ENCODE measurements around the gene OR6B2. TPM values are rescaled to one million over a fixed set of nuclear protein-coding genes. Genes with fewer than 3 reads are reported as not detected.

Gene OR6B2
- total RNA-seq, 4 donors from 2014 or later: not detected

DNA sequence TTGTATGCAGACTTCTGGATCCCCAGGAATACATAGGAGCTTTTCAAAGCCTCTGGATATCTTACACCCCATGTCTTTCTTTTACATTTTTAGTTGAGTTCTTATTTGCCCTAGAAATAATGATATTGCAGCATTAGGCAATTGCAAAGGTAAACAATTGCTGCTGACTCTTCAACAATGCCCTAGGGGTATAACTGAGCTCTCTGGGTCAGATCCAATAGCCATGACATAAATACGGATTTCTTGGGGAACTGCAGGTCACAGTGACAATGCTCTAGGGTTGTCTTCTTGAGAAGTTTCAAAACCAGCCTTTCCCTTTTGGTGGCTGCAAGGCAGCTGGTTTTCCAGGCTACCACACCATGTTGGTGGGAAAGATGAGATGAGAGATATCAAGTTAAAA is 39.6 kb upstream of the OR6B2 start:
- WGBS, 2 donors: 0 to 30% methylated on average over 1 of the region's 1 CpG
- no peaks in the 10 kb centered on the region for H3K36me3 ChIP-seq
- H3K27me3 ChIP-seq: peaks cover 0 to 28% (median 0%) of the 10 kb centered on the region in 4 donors
- no peaks in the 10 kb centered on the region for H3K4me1 ChIP-seq
- no peak overlapping the region for H3K27ac ChIP-seq
- H3K4me3 ChIP-seq: no peak overlapping the region
- no peak for DNase-seq
- intact Hi-C loops (cut with DNase I): no loop called here
- TF ChIP-seq POLR2A (IDR thresholded peaks at IDR 0.05): no peak
- TF ChIP-seq, protein P1, sequence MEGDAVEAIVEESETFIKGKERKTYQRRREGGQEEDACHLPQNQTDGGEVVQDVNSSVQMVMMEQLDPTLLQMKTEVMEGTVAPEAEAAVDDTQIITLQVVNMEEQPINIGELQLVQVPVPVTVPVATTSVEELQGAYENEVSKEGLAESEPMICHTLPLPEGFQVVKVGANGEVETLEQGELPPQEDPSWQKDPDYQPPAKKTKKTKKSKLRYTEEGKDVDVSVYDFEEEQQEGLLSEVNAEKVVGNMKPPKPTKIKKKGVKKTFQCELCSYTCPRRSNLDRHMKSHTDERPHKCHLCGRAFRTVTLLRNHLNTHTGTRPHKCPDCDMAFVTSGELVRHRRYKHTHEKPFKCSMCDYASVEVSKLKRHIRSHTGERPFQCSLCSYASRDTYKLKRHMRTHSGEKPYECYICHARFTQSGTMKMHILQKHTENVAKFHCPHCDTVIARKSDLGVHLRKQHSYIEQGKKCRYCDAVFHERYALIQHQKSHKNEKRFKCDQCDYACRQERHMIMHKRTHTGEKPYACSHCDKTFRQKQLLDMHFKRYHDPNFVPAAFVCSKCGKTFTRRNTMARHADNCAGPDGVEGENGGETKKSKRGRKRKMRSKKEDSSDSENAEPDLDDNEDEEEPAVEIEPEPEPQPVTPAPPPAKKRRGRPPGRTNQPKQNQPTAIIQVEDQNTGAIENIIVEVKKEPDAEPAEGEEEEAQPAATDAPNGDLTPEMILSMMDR (IDR thresholded peaks at IDR 0.05): no peak
- no peaks in the 10 kb centered on the region for H3K9me3 ChIP-seq

- TF ChIP-seq POLR2A (IDR thresholded peaks at IDR 0.05): no peak
- TF ChIP-seq, protein P1 (IDR thresholded peaks at IDR 0.05): no peak
- H3K27ac ChIP-seq: no peak overlapping the region
- H3K27me3 ChIP-seq: peaks cover 0 to 23% (median 0%) of the 10 kb centered on the region in 4 donors
- H3K9me3 ChIP-seq: no peaks in the 10 kb centered on the region
- WGBS, 2 donors: 95 to 96% methylated on average over 1 of the region's 1 CpG
- DNase-seq: no peak
- no peak overlapping the region for H3K4me3 ChIP-seq
- no peaks in the 10 kb centered on the region for H3K4me1 ChIP-seq
- intact Hi-C loops (cut with DNase I): no loop called here
- H3K36me3 ChIP-seq: no peaks in the 10 kb centered on the region
These were observed 38.0 kb upstream of the OR6B2 start for GRCh38 chr2:240068193-240068592.

- H3K36me3 ChIP-seq: no peaks in the 10 kb centered on the region
- intact Hi-C loops (cut with DNase I): no loop called here
- WGBS, 2 donors: 57 to 69% methylated on average over 5 of the region's 5 CpGs
- no peak for DNase-seq
- no peak overlapping the region for H3K27ac ChIP-seq
- TF ChIP-seq POLR2A (IDR thresholded peaks at IDR 0.05): no peak
- no peak overlapping the region for H3K4me3 ChIP-seq
- H3K27me3 ChIP-seq: peaks cover 0 to 26% (median 0%) of the 10 kb centered on the region in 4 donors
- H3K9me3 ChIP-seq: no peaks in the 10 kb centered on the region
- H3K4me1 ChIP-seq: no peaks in the 10 kb centered on the region
These were observed 36.3 kb upstream of the OR6B2 start for GRCh38 chr2:240066489-240066888.

- H3K9me3 ChIP-seq: no peaks in the 10 kb centered on the region
- peaks cover 0 to 35% (median 0%) of the 10 kb centered on the region in 4 donors for H3K27me3 ChIP-seq
- no peak for DNase-seq
- no peak overlapping the region for H3K27ac ChIP-seq
- H3K4me1 ChIP-seq: no peaks in the 10 kb centered on the region
- TF ChIP-seq, protein P1 (IDR thresholded peaks at IDR 0.05): no peak
- TF ChIP-seq POLR2A (IDR thresholded peaks at IDR 0.05): no peak
- no peak overlapping the region for H3K4me3 ChIP-seq
- H3K36me3 ChIP-seq: no peaks in the 10 kb centered on the region
- intact Hi-C loops (cut with DNase I): loop anchor here (5.0 kb wide), 1 partner anchor 77 kb away; the partner anchor contains the start of gene OTOS
- whole genome bisulfite sequencing, 2 donors: 77 to 84% methylated on average over 4 of the region's 4 CpGs
These were observed 34.7 kb upstream of the OR6B2 start for GRCh38 chr2:240064898-240065297.

- Histone ChIP-seq H3K4me3 (no peak overlapping the region), H3K9me3 (no peaks in the 10 kb centered on the region), H3K27me3 (peaks cover 0 to 63% (median 0%) of the 10 kb centered on the region in 4 donors), H3K27ac (no peak overlapping the region), H3K36me3 (no peaks in the 10 kb centered on the region), H3K4me1 (no peaks in the 10 kb centered on the region)
- intact Hi-C loops (cut with DNase I): loop anchor here (5.0 kb wide), 1 partner anchor 81 kb away; the partner anchor contains the start of gene OTOS
- TF ChIP-seq, protein P1 (IDR thresholded peaks at IDR 0.05): peak; percentile 16 to 78 (median 67)
- TF ChIP-seq POLR2A (IDR thresholded peaks at IDR 0.05): no peak
- WGBS, 2 donors: 39 to 40% methylated on average over 4 of the region's 4 CpGs
- no peak for DNase-seq
These were observed 30.9 kb upstream of the OR6B2 start for GRCh38 chr2:240060977-240061591.

All from esophagus squamous epithelium (tissue), 5 donors.